Measurements from ENCODE around the gene IQCB1.
"Not testable (repeated sequence)": the region's sequence is repeated elsewhere in the genome, so short reads cannot be mapped to it uniquely, and the experiment has no call there.

DNA sequence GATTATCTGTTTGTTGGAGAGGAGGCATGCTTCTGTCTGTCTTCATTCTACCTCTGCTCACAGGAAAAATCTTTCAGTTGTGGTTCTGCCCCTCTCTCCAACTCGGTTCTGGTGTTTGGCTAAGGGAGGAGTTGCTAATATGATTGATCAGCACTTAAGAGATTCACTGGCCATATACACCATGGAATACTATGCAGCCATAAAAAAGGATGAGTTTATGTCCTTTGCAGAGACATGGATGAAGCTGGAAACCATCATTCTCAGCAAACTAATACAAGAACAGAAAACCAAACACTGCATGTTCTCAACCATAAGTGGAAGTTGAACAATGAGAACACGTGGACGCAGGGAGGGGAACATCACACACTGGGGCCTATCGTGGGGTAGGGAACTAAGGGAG is 59.8 kb downstream of the IQCB1 start:
- TF ChIP-seq, protein P1, sequence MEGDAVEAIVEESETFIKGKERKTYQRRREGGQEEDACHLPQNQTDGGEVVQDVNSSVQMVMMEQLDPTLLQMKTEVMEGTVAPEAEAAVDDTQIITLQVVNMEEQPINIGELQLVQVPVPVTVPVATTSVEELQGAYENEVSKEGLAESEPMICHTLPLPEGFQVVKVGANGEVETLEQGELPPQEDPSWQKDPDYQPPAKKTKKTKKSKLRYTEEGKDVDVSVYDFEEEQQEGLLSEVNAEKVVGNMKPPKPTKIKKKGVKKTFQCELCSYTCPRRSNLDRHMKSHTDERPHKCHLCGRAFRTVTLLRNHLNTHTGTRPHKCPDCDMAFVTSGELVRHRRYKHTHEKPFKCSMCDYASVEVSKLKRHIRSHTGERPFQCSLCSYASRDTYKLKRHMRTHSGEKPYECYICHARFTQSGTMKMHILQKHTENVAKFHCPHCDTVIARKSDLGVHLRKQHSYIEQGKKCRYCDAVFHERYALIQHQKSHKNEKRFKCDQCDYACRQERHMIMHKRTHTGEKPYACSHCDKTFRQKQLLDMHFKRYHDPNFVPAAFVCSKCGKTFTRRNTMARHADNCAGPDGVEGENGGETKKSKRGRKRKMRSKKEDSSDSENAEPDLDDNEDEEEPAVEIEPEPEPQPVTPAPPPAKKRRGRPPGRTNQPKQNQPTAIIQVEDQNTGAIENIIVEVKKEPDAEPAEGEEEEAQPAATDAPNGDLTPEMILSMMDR (optimal IDR thresholded peaks at IDR 0.05 in 1 of 3, IDR thresholded peaks at IDR 0.05 in 1 of 3, conservative IDR thresholded peaks at IDR 0.05 in 1 of 3; ENCODE audit: extremely low read depth in 1 of 3, insufficient read depth in 2 of 3, low read length in 3 of 3): not testable (repeated sequence)
- TF ChIP-seq EZH2 (IDR thresholded peaks at IDR 0.05; ENCODE audit: low read length): not testable (repeated sequence)

All from keratinocyte (primary cell).